IMR-90 (cell line): Measurements from ENCODE around the gene NRDC. TPM values are rescaled to one million over a fixed set of nuclear protein-coding genes. Genes with fewer than 3 reads are reported as not detected.
A peak's percentile ranks its signal among the peaks of the same experiment; 100 is the strongest.

Source experiments
- ATAC-seq: fragments of 200-7000 bp; cut with Tn5 transposase; 2 replicates; pipeline ENCODE4 v1.9.1; 2020; ENCODE audit warnings: low read depth, mild to moderate bottlenecking, moderate library complexity
- BruUV-seq: library from RNA; stranded (reverse); fragments of 400-500 nt; replicated peaks from 2 replicates; lab custom pipeline; 2021; lab: Mats Ljungman, UMichigan
- CTCF ChIA-PET: fragments of 300-600 bp; formaldehyde crosslinking; extraction: SDS; loops from one replicate; lab custom pipeline; 2021; ENCODE audit warnings: antibody characterized with exemption; lab: Yijun Ruan, JAX
- POLR2A ChIA-PET: fragments of 300-600 bp; sonication (Branson Sonifier 250); formaldehyde crosslinking; loops from one replicate; lab custom pipeline; 2022; ENCODE audit warnings: antibody characterized with exemption; ENCODE audit not compliant: unreplicated experiment; lab: Charles Lee
- DNase-seq: peaks from one replicate; pipeline ENCODE4 v3.0.0; 2013
- H2AFZ ChIP-seq: replicated peaks from 2 replicates; pipeline ENCODE3; 2013; ENCODE audit warnings: low read length, mild to moderate bottlenecking; ENCODE audit not compliant: poor library complexity
- H2AK5ac ChIP-seq: 2 replicates; pipeline ENCODE4 v1.6.1; 2013; ENCODE audit warnings: low read depth, low read length, inconsistent platforms
- H2AK9ac ChIP-seq: replicated peaks from 2 replicates; pipeline ENCODE3; 2013; ENCODE audit warnings: mild to moderate bottlenecking, low read depth, low read length, moderate library complexity; ENCODE audit not compliant: poor library complexity
- H2BK120ac ChIP-seq: 2 replicates; pipeline ENCODE4 v1.6.1; 2013; ENCODE audit warnings: low read depth, low read length, inconsistent platforms
- H2BK15ac ChIP-seq: 3 replicates; pipeline ENCODE4 v1.6.1; 2013; ENCODE audit warnings: low read depth, low read length, inconsistent platforms
- H2BK20ac ChIP-seq: 2 replicates; pipeline ENCODE4 v1.6.1; 2013; ENCODE audit warnings: low read depth, mild to moderate bottlenecking, inconsistent platforms, low read length, moderate library complexity
- H2BK5ac ChIP-seq: 2 replicates; pipeline ENCODE4 v1.6.1; 2013; ENCODE audit warnings: mild to moderate bottlenecking, low read depth, low read length, inconsistent platforms; ENCODE audit not compliant: poor library complexity, severe bottlenecking
- H3K14ac ChIP-seq: replicated peaks from 2 replicates; pipeline ENCODE4 v1.6.1; 2013; ENCODE audit warnings: low read depth, low read length, inconsistent platforms
- H3K18ac ChIP-seq: 2 replicates; pipeline ENCODE4 v1.6.1; 2013; ENCODE audit warnings: low read depth, low read length, control low read depth
- H3K23ac ChIP-seq: 2 replicates; pipeline ENCODE4 v1.6.1; 2013; ENCODE audit warnings: low read depth, low read length, inconsistent platforms
- H3K27ac ChIP-seq: 2 replicates; pipeline ENCODE4 v1.5.1; 2013; ENCODE audit warnings: mild to moderate bottlenecking, control low read depth, low read length; ENCODE audit not compliant: insufficient read depth
- H3K27me3 ChIP-seq: 2 replicates; pipeline ENCODE4 v1.6.1; 2013; ENCODE audit warnings: low read length; ENCODE audit not compliant: control insufficient read depth, insufficient read depth
- H3K36me3 ChIP-seq: 2 replicates; pipeline ENCODE4 v1.6.1; 2013; ENCODE audit warnings: low read length, mixed read lengths; ENCODE audit not compliant: control insufficient read depth, insufficient read depth
- H3K4ac ChIP-seq: 2 replicates; pipeline ENCODE4 v1.6.1; 2013; ENCODE audit warnings: low read depth, low read length, inconsistent platforms
- H3K4me1 ChIP-seq: 2 replicates; pipeline ENCODE4 v1.6.1; 2013; ENCODE audit warnings: low read length, mixed read lengths; ENCODE audit not compliant: control insufficient read depth, insufficient read depth
- H3K4me2 ChIP-seq: 2 replicates; pipeline ENCODE4 v1.6.1; 2013; ENCODE audit warnings: low read depth, mild to moderate bottlenecking, control low read depth, low read length, moderate library complexity
- H3K4me3 ChIP-seq: 2 replicates; pipeline ENCODE4 v1.5.1; 2013; ENCODE audit warnings: low read depth, mild to moderate bottlenecking, control low read depth, low read length, moderate library complexity; ENCODE audit not compliant: insufficient read depth
- H3K56ac ChIP-seq: 2 replicates; pipeline ENCODE4 v1.6.1; 2013; ENCODE audit warnings: low read length, inconsistent platforms; ENCODE audit not compliant: insufficient read depth; ENCODE audit errors: extremely low read depth
- H3K79me1 ChIP-seq, 2 experiments: 2 replicates each; pipeline ENCODE4 v1.6.1; 2013; ENCODE audit warnings: low read length in 2 of 2, inconsistent platforms in 1 of 2, low read depth in 1 of 2
- H3K9ac ChIP-seq: 2 replicates; pipeline ENCODE4 v1.6.1; 2013; ENCODE audit warnings: low read depth, low read length, control low read depth
- H3K9me1 ChIP-seq: 2 replicates; pipeline ENCODE4 v1.6.1; 2013; ENCODE audit warnings: low read length, inconsistent platforms; ENCODE audit not compliant: insufficient read depth
- H3K9me3 ChIP-seq: 2 replicates; pipeline ENCODE4 v1.6.1; 2013; ENCODE audit warnings: low read length; ENCODE audit not compliant: control insufficient read depth, insufficient read depth
- H4K20me1 ChIP-seq: 2 replicates; pipeline ENCODE4 v1.6.1; 2013; ENCODE audit warnings: low read length, inconsistent platforms; ENCODE audit not compliant: insufficient read depth
- H4K5ac ChIP-seq: 2 replicates; pipeline ENCODE4 v1.6.1; 2013; ENCODE audit warnings: mild to moderate bottlenecking, low read depth, low read length, control low read depth
- H4K8ac ChIP-seq, 2 experiments: 2 replicates each; pipeline ENCODE4 v1.6.1; 2013; ENCODE audit warnings: low read depth in 2 of 2, low read length in 2 of 2, control low read depth in 1 of 2, inconsistent platforms in 1 of 2
- H4K91ac ChIP-seq: 2 replicates; pipeline ENCODE4 v1.6.1; 2013; ENCODE audit warnings: low read depth, low read length, inconsistent platforms; ENCODE audit not compliant: insufficient read depth
- CEBPB ChIP-seq: IDR thresholded peaks from 2 replicates; pipeline ENCODE4 v1.6.1; 2012; ENCODE audit warnings: low read depth, low read length, improper control_type of control experiment
- MAZ ChIP-seq: IDR thresholded peaks from 2 replicates; pipeline ENCODE4 v1.6.1; 2012; ENCODE audit warnings: low read depth, mild to moderate bottlenecking, low read length, improper control_type of control experiment, moderate library complexity, borderline replicate concordance
- POLR2A ChIP-seq: IDR thresholded peaks from 2 replicates; pipeline ENCODE4 v1.6.1; 2012; ENCODE audit warnings: mild to moderate bottlenecking, low read depth, low read length
- RAD21 ChIP-seq: IDR thresholded peaks from 2 replicates; pipeline ENCODE4 v1.6.1; 2012; ENCODE audit warnings: low read length, improper control_type of control experiment
- RCOR1 ChIP-seq: IDR thresholded peaks from 2 replicates; pipeline ENCODE4 v1.6.1; 2012; ENCODE audit warnings: mild to moderate bottlenecking, low read length, improper control_type of control experiment; ENCODE audit not compliant: insufficient replicate concordance
- WGBS, 2 experiments: methylation state at CpG; one replicate each; pipeline versions ENCODE4 v1.1.5 to v1.1.7; 2013; ENCODE audit warnings: missing lambda C conversion rate in 2 of 2; ENCODE audit not compliant: insufficient read length in 1 of 2; ENCODE audit errors: extremely low coverage in 2 of 2; 5-methylcytosine and 5-hydroxymethylcytosine counted together
- dilution Hi-C: fragments of 300-500 bp; cut with HindIII; formaldehyde crosslinking; loops from one replicate; pipeline ENCODE4 v1.14.3; 2018; ENCODE audit warnings: low sequenced_read_pairs; ENCODE audit not compliant: unreplicated experiment
- in situ Hi-C: fragments of 300-500 bp; cut with MboI; formaldehyde crosslinking; loops from 3 replicates; pipeline ENCODE4 v1.14.3; 2019; ENCODE audit warnings: low sequenced_read_pairs, inconsistent platforms, mixed read lengths
- intact Hi-C: fragments of 100-400 bp; cut with micrococcal nuclease; formaldehyde crosslinking; loops from 2 replicates; pipeline ENCODE4 v1.10.0; 2022
- polyA plus RNA-seq, 3 experiments: library from polyadenylated mRNA; depleted of rRNA; stranded (reverse); fragments of >200 nt; gene quantifications; 2 replicates each; pipeline ENCODE4 v1.2.3, GENCODE V29; 2012; ENCODE audit warnings: low replicate concordance in 1 of 3
- total RNA-seq: library from RNA; depleted of rRNA; stranded (reverse); fragments of >200 nt; gene quantifications from 2 replicates; pipeline ENCODE4 v1.2.3, GENCODE V29; 2012

The NRDC gene
- total and polyA plus RNA-seq, 2 of the 4 experiments (the other 2 are of a cell fraction): 75.8 to 84.7 TPM

- no peak for ATAC-seq
- no peaks in the 10 kb centered on the region for H3K9me1 ChIP-seq
- H3K27me3 ChIP-seq: no peaks in the 10 kb centered on the region
- intact Hi-C loops: no loop called here
- no TSS peak for BruUV-seq
- peaks cover 7% of the 10 kb centered on the region for H4K20me1 ChIP-seq
- H3K23ac ChIP-seq: no peak overlapping the region
- H2BK15ac ChIP-seq: no peak overlapping the region
- in situ Hi-C loops: no loop called here
- H2BK120ac ChIP-seq: no peak overlapping the region
- ChIA-PET POLR2A (no interaction called here), CTCF (interaction anchor here (0.6 kb wide), 1 partner anchor 186 kb away, joined by 4 read pairs; no protein-coding TSS in a partner anchor)
- H3K79me1 ChIP-seq: peaks cover 43 to 62% of the 10 kb centered on the region in 2 experiments
- no peak overlapping the region for H3K4ac ChIP-seq
- H2BK20ac ChIP-seq: no peak overlapping the region
- no peak for DNase-seq
- H4K5ac ChIP-seq: no peak overlapping the region
- no peak overlapping the region for H3K56ac ChIP-seq
- no peaks in the 10 kb centered on the region for H3K4me1 ChIP-seq
- no peak overlapping the region for H3K4me2 ChIP-seq
- no peak overlapping the region for H2AFZ ChIP-seq
- H3K9ac ChIP-seq: no peak overlapping the region
- peaks cover 6% of the 10 kb centered on the region for H3K36me3 ChIP-seq
- no CpG with 5 or more reads among the region's 5 CpGs for WGBS, 2 experiments
- H3K9me3 ChIP-seq: no peaks in the 10 kb centered on the region
- no peak overlapping the region for H3K4me3 ChIP-seq
- no peak overlapping the region for H4K91ac ChIP-seq
- H4K8ac ChIP-seq: 0 out of 4 replicates have a peak overlapping the region, but pooled peaks of 1 of the 2 experiments have one; percentile 56
- no peak overlapping the region for H2BK5ac ChIP-seq
- H3K14ac ChIP-seq: no peak overlapping the region
- TF ChIP-seq POLR2A (no peak), MAZ (no peak), RCOR1 (no peak), CEBPB (no peak), RAD21 (no peak)
- H3K18ac ChIP-seq: no peak overlapping the region
- no peak overlapping the region for H3K27ac ChIP-seq
- H2AK5ac ChIP-seq: no peak overlapping the region
- H2AK9ac ChIP-seq: no peak overlapping the region
- dilution Hi-C loops: no loop called here
These were observed 26.6 kb downstream of the NRDC start for GRCh38 chr1:51851882-51852396.
